ENCODE results near the gene SMIM41. TPM values are rescaled to one million over a fixed set of nuclear protein-coding genes. Genes with fewer than 3 reads are reported as not detected.

Gene SMIM41
- total RNA-seq, 1 donor from 2014 or later = 0.16 TPM

GRCh38 chr12:52087961-52088820, 8.7 kb downstream of the SMIM41 start:
- H3K4me3 Mint-ChIP-seq = no peak overlapping the region
- H3K27me3 Mint-ChIP-seq (ENCODE audit: low read depth) = peaks cover 77% of the 10 kb centered on the region
- peaks cover 2% of the 10 kb centered on the region for H3K4me1 Mint-ChIP-seq
- H3K9me3 Mint-ChIP-seq = no peaks in the 10 kb centered on the region
- no peaks in the 10 kb centered on the region for H3K36me3 Mint-ChIP-seq
- TF ChIP-seq CTCF (IDR thresholded peaks at IDR 0.05; ENCODE audit: unreplicated experiment) = no peak
- no peak for DNase-seq (ENCODE audit: low spot score in 2 of 2, unreplicated experiment in 2 of 2)
- H3K27ac Mint-ChIP-seq = no peak overlapping the region

GRCh38 chr12:52089491-52089890, 10.0 kb downstream of the SMIM41 start:
- no peaks in the 10 kb centered on the region for H3K9me3 Mint-ChIP-seq
- H3K27me3 Mint-ChIP-seq (ENCODE audit: low read depth) = peaks cover 80% of the 10 kb centered on the region
- no peak overlapping the region for H3K27ac Mint-ChIP-seq
- no peak for TF ChIP-seq CTCF (IDR thresholded peaks at IDR 0.05; ENCODE audit: unreplicated experiment)
- H3K36me3 Mint-ChIP-seq = no peaks in the 10 kb centered on the region
- no peak overlapping the region for H3K4me3 Mint-ChIP-seq
- peak in 1 of 2 experiments; percentile 1 for DNase-seq (ENCODE audit: low spot score in 2 of 2, unreplicated experiment in 2 of 2)
- H3K4me1 Mint-ChIP-seq = no peaks in the 10 kb centered on the region

- Mint-ChIP-seq H3K4me3 (no peak overlapping the region), H3K4me1 (no peaks in the 10 kb centered on the region), H3K9me3 (no peaks in the 10 kb centered on the region), H3K36me3 (no peaks in the 10 kb centered on the region), H3K27me3 (ENCODE audit: low read depth) (peaks cover 81% of the 10 kb centered on the region), H3K27ac (no peak overlapping the region)
- peak in 1 of 2 experiments; percentile 6 for DNase-seq (ENCODE audit: low spot score in 2 of 2, unreplicated experiment in 2 of 2)
- TF ChIP-seq CTCF (IDR thresholded peaks at IDR 0.05; ENCODE audit: unreplicated experiment) = no peak
These were observed 10.8 kb downstream of the SMIM41 start for GRCh38 chr12:52090291-52090690.

GRCh38 chr12:52091061-52091460, 11.6 kb downstream of the SMIM41 start:
- no peaks in the 10 kb centered on the region for H3K9me3 Mint-ChIP-seq
- no peaks in the 10 kb centered on the region for H3K4me1 Mint-ChIP-seq
- no peak for TF ChIP-seq CTCF (IDR thresholded peaks at IDR 0.05; ENCODE audit: unreplicated experiment)
- peak in 1 of 2 experiments; percentile 6 for DNase-seq (ENCODE audit: low spot score in 2 of 2, unreplicated experiment in 2 of 2)
- H3K27me3 Mint-ChIP-seq (ENCODE audit: low read depth) = peaks cover 83% of the 10 kb centered on the region
- H3K36me3 Mint-ChIP-seq = no peaks in the 10 kb centered on the region
- H3K4me3 Mint-ChIP-seq = no peak overlapping the region
- no peak overlapping the region for H3K27ac Mint-ChIP-seq

GRCh38 chr12:52091869-52092268, 12.4 kb downstream of the SMIM41 start:
- no peak for TF ChIP-seq CTCF (IDR thresholded peaks at IDR 0.05; ENCODE audit: unreplicated experiment)
- Mint-ChIP-seq H3K27me3 (ENCODE audit: low read depth) (peaks cover 79% of the 10 kb centered on the region), H3K9me3 (no peaks in the 10 kb centered on the region), H3K4me1 (no peaks in the 10 kb centered on the region), H3K27ac (no peak overlapping the region), H3K36me3 (no peaks in the 10 kb centered on the region), H3K4me3 (no peak overlapping the region)
- DNase-seq (ENCODE audit: low spot score in 2 of 2, unreplicated experiment in 2 of 2) = peak in 1 of 2 experiments; percentile 14

All from mesothelial cell of epicardium (in vitro differentiated cells).